ACC112 (cell line): ENCODE results near the gene KRTAP13-2.

Experiments
- H2AFZ ChIP-seq: fragments of 200-600 bp; sonication (generic); one replicate; pipeline ENCODE4 v1.6.0; 2017; ENCODE audit warnings: antibody characterized with exemption, low read length; ENCODE audit not compliant: unreplicated experiment
- H3K27ac ChIP-seq: fragments of 200-600 bp; sonication (generic); 2 replicates; pipeline ENCODE4 v1.5.1; 2014; ENCODE audit warnings: low read depth, mild to moderate bottlenecking, antibody characterized with exemption, low read length, moderate library complexity
- H3K27me3 ChIP-seq: fragments of 200-600 bp; sonication (generic); 2 replicates; pipeline ENCODE4 v1.6.1; 2014; ENCODE audit warnings: mild to moderate bottlenecking, antibody characterized with exemption, low read length, moderate library complexity, mixed read lengths; ENCODE audit not compliant: insufficient read depth
- H3K36me3 ChIP-seq: fragments of 200-600 bp; sonication (generic); 2 replicates; pipeline ENCODE4 v1.6.1; 2016; ENCODE audit warnings: mild to moderate bottlenecking, antibody characterized with exemption, low read length, moderate library complexity, mixed read lengths; ENCODE audit not compliant: insufficient read depth
- H3K4me1 ChIP-seq: fragments of 200-600 bp; sonication (generic); one replicate; pipeline ENCODE4 v1.6.1; 2016; ENCODE audit warnings: low read length, mixed read lengths; ENCODE audit not compliant: insufficient read depth, unreplicated experiment, control insufficient read depth
- H3K4me3 ChIP-seq: fragments of 200-600 bp; sonication (generic); 2 replicates; pipeline ENCODE4 v1.5.1; 2014; ENCODE audit warnings: mild to moderate bottlenecking, low read depth, low read length
- H3K79me2 ChIP-seq: fragments of 200-600 bp; sonication (generic); one replicate; pipeline ENCODE4 v1.6.0; 2016; ENCODE audit warnings: low read length; ENCODE audit not compliant: control insufficient read depth, unreplicated experiment, insufficient read depth

Gene KRTAP13-2

DNA sequence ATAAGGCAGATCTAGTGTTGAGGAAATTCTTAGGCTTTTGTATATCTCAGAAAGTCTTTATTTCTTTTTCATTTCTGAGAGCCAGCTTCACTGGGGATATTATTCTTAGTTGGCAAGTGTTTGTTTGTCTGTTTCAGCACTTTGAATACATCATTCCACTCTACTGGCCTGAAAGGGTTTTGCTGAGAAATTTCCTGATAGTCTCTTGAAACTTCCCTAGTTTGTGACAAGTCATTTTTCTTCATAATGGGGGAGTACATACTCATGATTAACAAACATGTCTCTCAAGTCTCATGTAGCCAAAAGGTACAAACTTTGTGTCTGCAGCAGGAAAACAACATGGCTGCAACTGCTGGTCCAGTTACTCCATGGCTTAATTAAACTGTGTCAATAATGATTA, 45.7 kb downstream of the KRTAP13-2 start:
- Histone ChIP-seq H3K36me3 (no peaks in the 10 kb centered on the region), H3K4me1 (no peaks in the 10 kb centered on the region), H3K79me2 (no peaks in the 10 kb centered on the region), H2AFZ (no peak overlapping the region), H3K27ac (no peak overlapping the region), H3K27me3 (no peaks in the 10 kb centered on the region), H3K4me3 (no peak overlapping the region)
